NT2/D1 (cell line): Measurements from ENCODE around the gene CELF4.

Experiments
- YY1 ChIP-seq: IDR thresholded peaks from 2 replicates; pipeline ENCODE4 v1.6.1; 2011; ENCODE audit not compliant: insufficient read length, insufficient read depth
- ZNF274 ChIP-seq: IDR thresholded peaks from 2 replicates; pipeline ENCODE4 v1.6.1; 2011; ENCODE audit warnings: mild to moderate bottlenecking, low read depth, low read length

DNA sequence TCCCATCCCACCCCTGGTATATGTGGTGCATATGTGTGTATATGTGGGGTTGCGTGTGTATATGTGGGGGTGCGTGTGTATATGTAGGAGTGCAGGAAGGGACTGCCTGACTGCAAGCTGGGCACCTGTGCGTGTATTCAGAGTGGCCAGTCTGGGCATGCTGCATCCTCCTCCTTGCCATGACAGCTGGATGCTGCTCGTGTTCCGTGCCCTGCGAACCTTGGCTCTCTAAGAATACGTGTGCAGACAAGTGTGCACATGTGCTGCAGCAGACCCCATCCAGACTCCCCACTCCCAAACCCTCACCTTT, 222.1 kb downstream of the CELF4 start:
- TF ChIP-seq YY1: no peak
- no peak for TF ChIP-seq ZNF274
